Measurements from ENCODE around the gene SORL1. TPM values are rescaled to one million over a fixed set of nuclear protein-coding genes. Genes with fewer than 3 reads are reported as not detected.

Gene SORL1
- total RNA-seq, 1 donor from 2014 or later: 13.8 TPM

DNA sequence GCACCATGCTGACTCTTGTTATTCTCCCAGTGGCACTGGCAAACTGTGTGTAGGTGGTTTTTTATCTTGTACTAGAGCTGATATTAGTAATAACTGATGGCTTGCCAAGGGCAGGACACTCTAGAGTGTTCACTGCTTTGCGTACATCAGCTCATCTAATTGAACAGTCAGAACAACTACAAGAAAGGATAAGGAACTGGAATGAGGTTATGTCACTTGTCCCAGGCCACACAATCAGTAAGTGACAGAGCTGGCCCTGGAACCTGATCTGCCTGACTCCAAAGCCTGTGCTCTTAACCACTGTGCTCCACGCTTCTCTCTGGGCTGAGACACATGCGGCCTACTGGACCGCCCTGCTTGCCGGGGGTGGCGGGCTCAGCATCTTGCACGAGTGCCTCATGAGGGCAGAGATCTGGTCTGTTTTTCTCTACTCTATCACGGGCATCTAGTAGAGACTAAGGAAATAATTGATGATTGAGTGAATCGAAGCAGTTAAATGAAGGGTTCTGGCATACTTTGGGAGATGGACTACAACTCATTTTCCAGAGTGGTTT, 156.5 kb downstream of the SORL1 start:
- H3K27ac Mint-ChIP-seq (ENCODE audit: unreplicated experiment): no peak overlapping the region
- no peak for DNase-seq (ENCODE audit: low read depth, low spot score)
- no peak overlapping the region for H3K4me3 Mint-ChIP-seq
- H3K27me3 Mint-ChIP-seq (ENCODE audit: low read depth): no peaks in the 10 kb centered on the region
- peaks cover 29% of the 10 kb centered on the region for H3K36me3 Mint-ChIP-seq (ENCODE audit: low read depth)
- peaks cover 4% of the 10 kb centered on the region for H3K4me1 Mint-ChIP-seq
- TF ChIP-seq, protein P1, sequence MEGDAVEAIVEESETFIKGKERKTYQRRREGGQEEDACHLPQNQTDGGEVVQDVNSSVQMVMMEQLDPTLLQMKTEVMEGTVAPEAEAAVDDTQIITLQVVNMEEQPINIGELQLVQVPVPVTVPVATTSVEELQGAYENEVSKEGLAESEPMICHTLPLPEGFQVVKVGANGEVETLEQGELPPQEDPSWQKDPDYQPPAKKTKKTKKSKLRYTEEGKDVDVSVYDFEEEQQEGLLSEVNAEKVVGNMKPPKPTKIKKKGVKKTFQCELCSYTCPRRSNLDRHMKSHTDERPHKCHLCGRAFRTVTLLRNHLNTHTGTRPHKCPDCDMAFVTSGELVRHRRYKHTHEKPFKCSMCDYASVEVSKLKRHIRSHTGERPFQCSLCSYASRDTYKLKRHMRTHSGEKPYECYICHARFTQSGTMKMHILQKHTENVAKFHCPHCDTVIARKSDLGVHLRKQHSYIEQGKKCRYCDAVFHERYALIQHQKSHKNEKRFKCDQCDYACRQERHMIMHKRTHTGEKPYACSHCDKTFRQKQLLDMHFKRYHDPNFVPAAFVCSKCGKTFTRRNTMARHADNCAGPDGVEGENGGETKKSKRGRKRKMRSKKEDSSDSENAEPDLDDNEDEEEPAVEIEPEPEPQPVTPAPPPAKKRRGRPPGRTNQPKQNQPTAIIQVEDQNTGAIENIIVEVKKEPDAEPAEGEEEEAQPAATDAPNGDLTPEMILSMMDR (conservative IDR thresholded peaks at IDR 0.05): no peak
- H3K9me3 Mint-ChIP-seq: peaks cover 6% of the 10 kb centered on the region

DNA sequence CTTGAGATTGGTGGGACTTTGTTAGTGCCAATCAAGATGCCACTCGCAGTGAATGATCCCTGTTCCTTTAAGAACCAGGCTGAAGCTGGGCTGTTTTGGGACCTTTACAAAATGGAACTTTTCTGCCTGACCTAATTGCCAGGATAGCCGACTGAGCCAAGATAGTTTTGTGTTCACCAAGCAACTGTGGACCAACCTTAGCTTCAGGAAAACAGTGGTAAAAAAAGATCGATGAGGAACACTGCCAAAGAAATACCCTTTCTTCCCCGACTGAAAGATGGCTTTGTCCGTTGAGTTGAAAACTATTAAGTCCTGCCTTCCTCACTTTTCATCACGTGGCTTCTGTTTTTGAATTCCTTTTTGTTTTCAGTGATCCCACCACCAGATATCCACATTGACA, 158.6 kb downstream of the SORL1 start:
- no peak overlapping the region for H3K27ac Mint-ChIP-seq (ENCODE audit: unreplicated experiment)
- TF ChIP-seq, protein P1 (conservative IDR thresholded peaks at IDR 0.05): no peak
- H3K4me3 Mint-ChIP-seq: no peak overlapping the region
- peaks cover 33% of the 10 kb centered on the region for H3K36me3 Mint-ChIP-seq (ENCODE audit: low read depth)
- H3K9me3 Mint-ChIP-seq: peaks cover 6% of the 10 kb centered on the region
- DNase-seq (ENCODE audit: low read depth, low spot score): no peak
- no peaks in the 10 kb centered on the region for H3K27me3 Mint-ChIP-seq (ENCODE audit: low read depth)
- H3K4me1 Mint-ChIP-seq: peaks cover 4% of the 10 kb centered on the region

DNA sequence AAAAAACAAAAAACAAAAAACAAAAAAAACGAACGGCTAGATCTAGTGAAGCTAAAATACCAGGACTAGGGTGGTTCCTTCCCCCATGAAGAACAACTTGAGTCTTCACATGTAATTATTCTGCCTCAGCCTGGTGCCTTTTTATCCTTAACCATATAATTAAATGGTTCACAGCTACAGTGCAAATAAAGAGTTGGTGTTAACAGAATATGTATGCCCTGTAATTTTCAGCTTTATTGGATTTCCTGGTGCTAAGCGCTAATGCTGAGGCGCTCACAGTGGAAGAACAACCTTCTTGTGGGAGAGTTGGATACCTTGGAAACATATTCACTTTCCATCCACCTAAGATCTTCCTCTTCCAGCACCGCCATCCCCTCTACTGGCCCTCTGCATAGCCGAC, 159.1 kb downstream of the SORL1 start:
- TF ChIP-seq, protein P1 (conservative IDR thresholded peaks at IDR 0.05): no peak
- Mint-ChIP-seq H3K36me3 (ENCODE audit: low read depth) (peaks cover 33% of the 10 kb centered on the region), H3K4me3 (no peak overlapping the region), H3K9me3 (peaks cover 6% of the 10 kb centered on the region), H3K27me3 (ENCODE audit: low read depth) (no peaks in the 10 kb centered on the region), H3K27ac (ENCODE audit: unreplicated experiment) (peak overlapping the region; percentile 65), H3K4me1 (peaks cover 4% of the 10 kb centered on the region)
- no peak for DNase-seq (ENCODE audit: low read depth, low spot score)

DNA sequence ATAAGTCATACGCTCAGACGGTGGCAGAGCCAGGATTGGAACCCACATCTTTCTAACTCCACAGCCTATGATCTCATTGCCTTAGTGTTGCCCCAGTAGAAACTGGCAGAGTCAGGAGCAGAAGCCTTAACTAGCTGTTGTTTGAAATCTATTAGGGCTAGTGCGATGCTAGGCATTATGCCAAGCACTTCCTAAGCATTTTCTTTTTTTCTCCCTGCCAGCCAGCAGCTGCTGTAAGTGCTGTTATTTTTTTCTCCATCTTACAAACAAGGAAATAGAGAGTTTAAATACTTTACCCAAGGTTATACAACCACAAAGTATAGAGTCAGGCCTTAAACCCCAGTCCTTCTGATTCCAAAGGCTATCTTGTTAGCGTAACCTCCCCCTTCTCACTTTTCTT, 161.6 kb downstream of the SORL1 start:
- no peaks in the 10 kb centered on the region for H3K27me3 Mint-ChIP-seq (ENCODE audit: low read depth)
- H3K27ac Mint-ChIP-seq (ENCODE audit: unreplicated experiment): no peak overlapping the region
- no peak for DNase-seq (ENCODE audit: low read depth, low spot score)
- H3K36me3 Mint-ChIP-seq (ENCODE audit: low read depth): peaks cover 28% of the 10 kb centered on the region
- TF ChIP-seq, protein P1 (conservative IDR thresholded peaks at IDR 0.05): no peak
- H3K4me3 Mint-ChIP-seq: no peak overlapping the region
- H3K9me3 Mint-ChIP-seq: peaks cover 5% of the 10 kb centered on the region
- peaks cover 4% of the 10 kb centered on the region for H3K4me1 Mint-ChIP-seq

DNA sequence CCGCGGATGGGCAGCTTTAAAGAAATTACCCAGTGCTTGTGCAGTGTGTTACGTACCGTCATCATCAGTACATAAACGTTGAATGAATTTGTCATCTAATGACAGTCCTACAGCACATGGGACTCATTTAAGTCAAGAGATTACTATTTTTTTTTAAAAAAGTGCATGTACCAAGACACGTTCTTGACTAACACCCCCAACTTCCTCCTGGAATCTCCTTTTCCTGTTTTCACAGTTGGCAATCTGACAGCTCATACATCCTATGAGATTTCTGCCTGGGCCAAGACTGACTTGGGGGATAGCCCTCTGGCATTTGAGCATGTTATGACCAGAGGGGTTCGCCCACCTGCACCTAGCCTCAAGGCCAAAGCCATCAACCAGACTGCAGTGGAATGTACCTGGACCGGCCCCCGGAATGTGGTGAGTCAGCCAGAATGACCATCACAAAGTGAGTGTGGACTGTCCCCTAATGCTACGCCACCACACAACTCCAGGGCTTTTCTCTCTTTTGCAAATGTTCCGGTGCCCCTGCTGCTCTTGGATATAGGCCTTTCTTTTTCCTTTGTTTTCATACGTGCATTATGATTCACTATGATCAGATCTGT, 162.6 kb downstream of the SORL1 start:
- Mint-ChIP-seq H3K4me3 (no peak overlapping the region), H3K9me3 (peaks cover 3% of the 10 kb centered on the region), H3K4me1 (peaks cover 4% of the 10 kb centered on the region), H3K27me3 (ENCODE audit: low read depth) (no peaks in the 10 kb centered on the region), H3K36me3 (ENCODE audit: low read depth) (peaks cover 19% of the 10 kb centered on the region), H3K27ac (ENCODE audit: unreplicated experiment) (no peak overlapping the region)
- TF ChIP-seq, protein P1 (conservative IDR thresholded peaks at IDR 0.05): no peak
- DNase-seq (ENCODE audit: low read depth, low spot score): no peak

Data from neural crest cell (in vitro differentiated cells).